ENCODE measurements around the gene SYK. TPM values are rescaled to one million over a fixed set of nuclear protein-coding genes. Genes with fewer than 3 reads are reported as not detected.

The SYK gene
- total RNA-seq, 2 donors from 2014 or later = 2.5 to 6.0 TPM

- 83 to 87% methylated on average over 5 to 8 of the region's 8 CpGs for whole genome bisulfite sequencing, 2 experiments (ENCODE audit: insufficient coverage in 1 of 2, insufficient read length in 1 of 2)
- no peaks in the 10 kb centered on the region for H3K36me3 ChIP-seq (ENCODE audit: control insufficient read depth, insufficient read depth, low read length)
- H3K36me3 Mint-ChIP-seq (ENCODE audit: low read depth) = no peaks in the 10 kb centered on the region
- H3K4me1 Mint-ChIP-seq = no peaks in the 10 kb centered on the region
- H3K4me3 ChIP-seq (ENCODE audit: low read length) = no peak overlapping the region
- no peaks in the 10 kb centered on the region for H3K4me1 ChIP-seq (ENCODE audit: control insufficient read depth, insufficient read depth, low read length)
- no peaks in the 10 kb centered on the region for H3K27me3 ChIP-seq (ENCODE audit: control insufficient read depth, insufficient read depth, low read length, poor library complexity, severe bottlenecking)
- no peak for TF ChIP-seq CTCF (conservative IDR thresholded peaks at IDR 0.05)
- H3K9me3 Mint-ChIP-seq = no peaks in the 10 kb centered on the region
- H3K27ac ChIP-seq (ENCODE audit: low read depth, low read length) = no peak overlapping the region
- H3K4me3 Mint-ChIP-seq = no peak overlapping the region
- H3K27ac Mint-ChIP-seq = no peak overlapping the region
- no peak overlapping the region for H3K9ac ChIP-seq (ENCODE audit: extremely low read depth, low read length, poor library complexity, severe bottlenecking)
- no peaks in the 10 kb centered on the region for H3K9me3 ChIP-seq (ENCODE audit: control insufficient read depth, low read length)
- H3K27me3 Mint-ChIP-seq (ENCODE audit: insufficient read depth) = no peaks in the 10 kb centered on the region
- no peak for DNase-seq
Measured at GRCh38 chr9:90872835-90873294, 71.2 kb downstream of the SYK start.

- 86 to 89% methylated on average over 1 to 2 of the region's 2 CpGs for WGBS, 2 experiments (ENCODE audit: insufficient coverage in 1 of 2, insufficient read length in 1 of 2)
- H3K9me3 Mint-ChIP-seq = no peaks in the 10 kb centered on the region
- no peak overlapping the region for H3K4me3 Mint-ChIP-seq
- no peaks in the 10 kb centered on the region for H3K36me3 ChIP-seq (ENCODE audit: control insufficient read depth, insufficient read depth, low read length)
- no peak overlapping the region for H3K27ac Mint-ChIP-seq
- H3K9me3 ChIP-seq (ENCODE audit: control insufficient read depth, low read length) = no peaks in the 10 kb centered on the region
- no peaks in the 10 kb centered on the region for H3K36me3 Mint-ChIP-seq (ENCODE audit: low read depth)
- H3K9ac ChIP-seq (ENCODE audit: extremely low read depth, low read length, poor library complexity, severe bottlenecking) = no peak overlapping the region
- H3K4me1 Mint-ChIP-seq = no peaks in the 10 kb centered on the region
- DNase-seq = no peak
- no peak overlapping the region for H3K27ac ChIP-seq (ENCODE audit: low read depth, low read length)
- no peak overlapping the region for H3K4me3 ChIP-seq (ENCODE audit: low read length)
- H3K27me3 ChIP-seq (ENCODE audit: control insufficient read depth, insufficient read depth, low read length, poor library complexity, severe bottlenecking) = no peaks in the 10 kb centered on the region
- no peaks in the 10 kb centered on the region for H3K4me1 ChIP-seq (ENCODE audit: control insufficient read depth, insufficient read depth, low read length)
- no peak for TF ChIP-seq CTCF (conservative IDR thresholded peaks at IDR 0.05)
- no peaks in the 10 kb centered on the region for H3K27me3 Mint-ChIP-seq (ENCODE audit: insufficient read depth)
Measured at GRCh38 chr9:90873422-90873821, 71.8 kb downstream of the SYK start.

DNA sequence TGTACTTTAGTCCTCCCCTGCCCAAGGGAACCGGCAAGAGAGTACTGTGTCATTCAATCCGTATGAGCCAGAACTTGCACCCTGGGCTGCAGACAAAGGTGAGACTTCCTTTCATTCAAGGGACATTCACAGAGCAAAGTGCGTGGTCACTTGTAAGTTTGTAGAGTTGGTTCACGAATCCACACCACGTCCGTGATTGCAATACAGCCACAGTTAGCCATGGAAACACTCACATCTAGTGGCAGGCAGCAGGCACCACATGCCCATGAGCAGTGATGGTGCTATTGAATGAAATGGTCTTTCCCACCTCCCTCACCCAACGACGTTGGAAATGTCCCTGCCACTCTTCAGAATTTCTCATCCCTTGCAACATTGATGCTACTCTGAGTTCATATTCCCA lies 72.6 kb downstream of the SYK start:
- H3K4me3 ChIP-seq (ENCODE audit: low read length) = no peak overlapping the region
- no peak for DNase-seq
- Mint-ChIP-seq H3K4me3 (no peak overlapping the region), H3K27me3 (ENCODE audit: insufficient read depth) (no peaks in the 10 kb centered on the region), H3K4me1 (no peaks in the 10 kb centered on the region), H3K36me3 (ENCODE audit: low read depth) (no peaks in the 10 kb centered on the region), H3K9me3 (no peaks in the 10 kb centered on the region), H3K27ac (no peak overlapping the region)
- no peak overlapping the region for H3K27ac ChIP-seq (ENCODE audit: low read depth, low read length)
- WGBS, 2 experiments (ENCODE audit: insufficient coverage in 1 of 2, insufficient read length in 1 of 2) = 86 to 92% methylated on average over 7 to 8 of the region's 8 CpGs
- no peaks in the 10 kb centered on the region for H3K4me1 ChIP-seq (ENCODE audit: control insufficient read depth, insufficient read depth, low read length)
- no peaks in the 10 kb centered on the region for H3K36me3 ChIP-seq (ENCODE audit: control insufficient read depth, insufficient read depth, low read length)
- no peak overlapping the region for H3K9ac ChIP-seq (ENCODE audit: extremely low read depth, low read length, poor library complexity, severe bottlenecking)
- peak; percentile 52 for TF ChIP-seq CTCF (conservative IDR thresholded peaks at IDR 0.05)
- no peaks in the 10 kb centered on the region for H3K9me3 ChIP-seq (ENCODE audit: control insufficient read depth, low read length)
- no peaks in the 10 kb centered on the region for H3K27me3 ChIP-seq (ENCODE audit: control insufficient read depth, insufficient read depth, low read length, poor library complexity, severe bottlenecking)

All from endodermal cell (in vitro differentiated cells).